OCI-LY1 (cell line): ENCODE data around the gene NUFIP1.
"Not testable (repeated sequence)": the region's sequence is repeated elsewhere in the genome, so short reads cannot be mapped to it uniquely, and the experiment has no call there.

Source experiments
- H2AFZ ChIP-seq: fragments of 200-600 bp; sonication (generic), shearing (Covaris generic); 2 replicates; pipeline ENCODE4 v1.6.0; 2014; ENCODE audit warnings: antibody characterized with exemption, mild to moderate bottlenecking, low read length
- H3F3A ChIP-seq: fragments of 200-600 bp; sonication (generic), shearing (Covaris generic); 2 replicates; pipeline ENCODE4 v1.6.0; 2014; ENCODE audit warnings: mild to moderate bottlenecking, antibody characterized with exemption, low read length, moderate library complexity; ENCODE audit not compliant: insufficient read depth
- H3K27ac ChIP-seq: fragments of 200-600 bp; sonication (generic); 2 replicates; pipeline ENCODE4 v1.5.1; 2014; ENCODE audit warnings: low read length, mixed run types, mild to moderate bottlenecking, low read depth; ENCODE audit not compliant: poor library complexity, severe bottlenecking
- H3K27me3 ChIP-seq: fragments of 200-600 bp; sonication (generic); 2 replicates; pipeline ENCODE4 v1.6.0; 2014; ENCODE audit warnings: antibody characterized with exemption, mild to moderate bottlenecking, low read length, moderate library complexity; ENCODE audit not compliant: insufficient read depth
- H3K36me3 ChIP-seq: fragments of 200-600 bp; sonication (generic); 2 replicates; pipeline ENCODE4 v1.6.1; 2014; ENCODE audit warnings: mild to moderate bottlenecking, antibody characterized with exemption, low read length, moderate library complexity, mixed read lengths; ENCODE audit not compliant: insufficient read depth
- H3K4me1 ChIP-seq: fragments of 200-600 bp; sonication (generic); 2 replicates; pipeline ENCODE4 v1.5.1; 2014; ENCODE audit warnings: mild to moderate bottlenecking, low read length, moderate library complexity; ENCODE audit not compliant: insufficient read depth, severe bottlenecking
- H3K4me2 ChIP-seq: fragments of 200-600 bp; sonication (generic), shearing (Covaris generic); 2 replicates; pipeline ENCODE4 v1.6.1; 2014; ENCODE audit warnings: low read length
- H3K4me3 ChIP-seq: fragments of 200-600 bp; sonication (generic); 2 replicates; pipeline ENCODE4 v1.5.1; 2014; ENCODE audit warnings: low read length, low read depth, mild to moderate bottlenecking, mixed read lengths; ENCODE audit not compliant: poor library complexity, severe bottlenecking
- H3K79me2 ChIP-seq: fragments of 200-600 bp; shearing (Covaris generic); 2 replicates; pipeline ENCODE4 v1.6.1; 2016; ENCODE audit warnings: mixed run types, low read length, mixed read lengths; ENCODE audit not compliant: insufficient read depth
- H3K9ac ChIP-seq: fragments of 200-600 bp; sonication (generic), shearing (Covaris generic); 2 replicates; pipeline ENCODE4 v1.6.1; 2014; ENCODE audit warnings: mild to moderate bottlenecking, low read length, mixed read lengths
- H3K9me2 ChIP-seq: fragments of 200-600 bp; sonication (generic), shearing (Covaris generic); 2 replicates; pipeline ENCODE4 v1.6.1; 2014; ENCODE audit warnings: low read depth, mild to moderate bottlenecking, low read length, mixed read lengths
- H3K9me3 ChIP-seq: fragments of 200-600 bp; shearing (Covaris generic); 2 replicates; pipeline ENCODE4 v1.6.1; 2014; ENCODE audit warnings: low read length, mixed read lengths
- H4K20me1 ChIP-seq: fragments of 200-600 bp; sonication (generic), shearing (Covaris generic); 2 replicates; pipeline ENCODE4 v1.6.0; 2016; ENCODE audit warnings: mild to moderate bottlenecking, low read length; ENCODE audit not compliant: insufficient read depth
- EZH2 ChIP-seq: fragments of 200-600 bp; sonication (generic), shearing (Covaris generic); IDR thresholded peaks from 2 replicates; pipeline ENCODE4 v1.8.0; 2017; ENCODE audit warnings: borderline replicate concordance, mixed run types, mild to moderate bottlenecking, antibody characterized with exemption, low read length, moderate library complexity, mixed read lengths
- TF ChIP-seq, protein P1 (sequence below): fragments of 200-600 bp; sonication (generic), shearing (Covaris generic); IDR thresholded peaks from 2 replicates; pipeline ENCODE4 v1.5.1; 2017; ENCODE audit warnings: mild to moderate bottlenecking, antibody characterized with exemption, low read length, moderate library complexity, mixed read lengths

The NUFIP1 gene

GRCh38 chr13:44899967-44900366 is 89.3 kb downstream of the NUFIP1 start:
- H2AFZ ChIP-seq = no peak overlapping the region
- peaks cover 8% of the 10 kb centered on the region; the same call in 1 of the 2 replicates for H3K27me3 ChIP-seq

DNA sequence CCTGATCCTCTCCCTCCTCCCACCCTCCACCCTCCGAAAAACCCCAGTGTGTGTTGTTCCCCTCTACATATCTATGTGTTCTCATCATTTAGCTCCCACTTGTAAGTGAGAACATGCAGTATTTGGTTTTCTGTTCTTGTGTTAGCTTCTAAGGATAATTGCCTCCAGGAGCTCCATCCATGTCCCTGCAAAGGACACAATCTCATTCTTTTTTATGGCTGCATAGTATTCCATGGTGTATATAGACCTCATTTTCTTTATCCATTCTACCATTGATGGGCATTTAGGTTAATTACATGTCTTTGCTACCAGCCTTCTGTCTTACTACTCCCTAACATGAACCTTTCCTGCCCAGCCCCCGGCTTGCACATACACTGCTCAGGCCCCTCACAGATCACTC is 91.0 kb downstream of the NUFIP1 start:
- not testable (repeated sequence) for H3K4me1 ChIP-seq

More at GRCh38 chr13:44899967-44900366, 89.3 kb downstream of the NUFIP1 start:
- H3K9me3 ChIP-seq = no peaks in the 10 kb centered on the region
- no peaks in the 10 kb centered on the region for H4K20me1 ChIP-seq
- H3K36me3 ChIP-seq = no peaks in the 10 kb centered on the region
- no peaks in the 10 kb centered on the region for H3K4me1 ChIP-seq
- H3K4me2 ChIP-seq = no peak overlapping the region
- H3F3A ChIP-seq = no peaks in the 10 kb centered on the region
- H3K79me2 ChIP-seq = no peaks in the 10 kb centered on the region
- H3K9ac ChIP-seq = no peak overlapping the region
- H3K27ac ChIP-seq = no peak overlapping the region
- no peak overlapping the region for H3K4me3 ChIP-seq
- no peaks in the 10 kb centered on the region for H3K9me2 ChIP-seq
- TF ChIP-seq EZH2 = no peak
- TF ChIP-seq, protein P1, sequence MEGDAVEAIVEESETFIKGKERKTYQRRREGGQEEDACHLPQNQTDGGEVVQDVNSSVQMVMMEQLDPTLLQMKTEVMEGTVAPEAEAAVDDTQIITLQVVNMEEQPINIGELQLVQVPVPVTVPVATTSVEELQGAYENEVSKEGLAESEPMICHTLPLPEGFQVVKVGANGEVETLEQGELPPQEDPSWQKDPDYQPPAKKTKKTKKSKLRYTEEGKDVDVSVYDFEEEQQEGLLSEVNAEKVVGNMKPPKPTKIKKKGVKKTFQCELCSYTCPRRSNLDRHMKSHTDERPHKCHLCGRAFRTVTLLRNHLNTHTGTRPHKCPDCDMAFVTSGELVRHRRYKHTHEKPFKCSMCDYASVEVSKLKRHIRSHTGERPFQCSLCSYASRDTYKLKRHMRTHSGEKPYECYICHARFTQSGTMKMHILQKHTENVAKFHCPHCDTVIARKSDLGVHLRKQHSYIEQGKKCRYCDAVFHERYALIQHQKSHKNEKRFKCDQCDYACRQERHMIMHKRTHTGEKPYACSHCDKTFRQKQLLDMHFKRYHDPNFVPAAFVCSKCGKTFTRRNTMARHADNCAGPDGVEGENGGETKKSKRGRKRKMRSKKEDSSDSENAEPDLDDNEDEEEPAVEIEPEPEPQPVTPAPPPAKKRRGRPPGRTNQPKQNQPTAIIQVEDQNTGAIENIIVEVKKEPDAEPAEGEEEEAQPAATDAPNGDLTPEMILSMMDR = no peak

DNA sequence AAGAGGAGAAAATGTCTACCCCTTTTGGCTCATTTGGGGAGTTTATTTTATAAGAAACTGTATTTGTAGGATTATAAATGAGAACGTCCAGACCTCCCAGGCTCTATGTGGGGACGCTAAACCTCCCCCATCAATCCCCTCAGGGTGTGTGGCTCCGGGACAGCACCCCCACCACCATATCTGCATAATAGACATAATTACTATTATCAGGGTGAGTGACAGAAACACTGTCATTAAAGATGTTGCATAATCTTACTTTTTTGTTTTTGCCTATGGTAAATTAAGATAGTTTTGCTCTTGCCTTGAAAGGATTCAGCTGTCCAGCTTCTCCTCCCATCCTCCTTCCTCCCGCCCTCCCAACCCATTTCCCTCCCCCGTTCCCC is 93.3 kb downstream of the NUFIP1 start:
- H3K27ac ChIP-seq = no peak overlapping the region
- H3K9me3 ChIP-seq = no peaks in the 10 kb centered on the region
- no peaks in the 10 kb centered on the region for H3F3A ChIP-seq
- no peak overlapping the region for H2AFZ ChIP-seq
- no peaks in the 10 kb centered on the region for H3K9me2 ChIP-seq
- no peaks in the 10 kb centered on the region for H3K27me3 ChIP-seq
- TF ChIP-seq EZH2 = no peak
- TF ChIP-seq, protein P1 = no peak
- H3K9ac ChIP-seq = no peak overlapping the region
- H4K20me1 ChIP-seq = no peaks in the 10 kb centered on the region
- H3K79me2 ChIP-seq = no peaks in the 10 kb centered on the region
- H3K4me2 ChIP-seq = no peak overlapping the region
- no peak overlapping the region for H3K4me3 ChIP-seq
- no peaks in the 10 kb centered on the region for H3K4me1 ChIP-seq
- no peaks in the 10 kb centered on the region for H3K36me3 ChIP-seq

More for the DNA sequence above, 91.0 kb downstream of the NUFIP1 start:
- H3K27me3 ChIP-seq, H3K4me2 ChIP-seq, H3K27ac ChIP-seq, H3F3A ChIP-seq, H4K20me1 ChIP-seq, H3K4me3 ChIP-seq, H3K9ac ChIP-seq, H3K9me3 ChIP-seq, H3K36me3 ChIP-seq, H3K9me2 ChIP-seq, H3K79me2 ChIP-seq, H2AFZ ChIP-seq: not testable (repeated sequence)

- no peaks in the 10 kb centered on the region for H4K20me1 ChIP-seq
- H3K9me2 ChIP-seq = no peaks in the 10 kb centered on the region
- no peaks in the 10 kb centered on the region for H3K79me2 ChIP-seq
- TF ChIP-seq, protein P1 = no peak
- no peak for TF ChIP-seq EZH2
- no peak overlapping the region for H3K9ac ChIP-seq
- no peak overlapping the region for H3K4me3 ChIP-seq
- H3F3A ChIP-seq = no peaks in the 10 kb centered on the region
- H3K36me3 ChIP-seq = no peaks in the 10 kb centered on the region
- H3K4me1 ChIP-seq = no peaks in the 10 kb centered on the region
- H3K27ac ChIP-seq = no peak overlapping the region
- no peak overlapping the region for H3K4me2 ChIP-seq
- no peaks in the 10 kb centered on the region for H3K27me3 ChIP-seq
- no peaks in the 10 kb centered on the region for H3K9me3 ChIP-seq
- H2AFZ ChIP-seq = no peak overlapping the region
Observed at GRCh38 chr13:44895264-44895952, 93.9 kb downstream of the NUFIP1 start.
